ENCODE data around the gene SLC35F1. TPM values are rescaled to one million over a fixed set of nuclear protein-coding genes. Genes with fewer than 3 reads are reported as not detected.
A peak's percentile ranks its signal among the peaks of the same experiment; 100 is the strongest.

Gene SLC35F1
- total and polyA plus RNA-seq, 10 of the 15 experiments (the other 5 are each of a cell fraction or from before 2014, with no cell fraction given) = 0.01 TPM; not detected in 9

GRCh38 chr6:118316796-118317384 lies 409.8 kb downstream of the SLC35F1 start:
- H3K79me2 ChIP-seq (ENCODE audit: control insufficient read depth, insufficient read depth, low read length) = no peaks in the 10 kb centered on the region
- RAD21 ChIA-PET (ENCODE audit: unreplicated experiment) = no interaction called here
- SMC1A ChIA-PET (ENCODE audit: uncharacterized antibody, unreplicated experiment) = no interaction called here
- H3K9me3 ChIP-seq (replicated peaks; ENCODE audit: control insufficient read depth, insufficient read depth, low read length) = no peaks in the 10 kb centered on the region
- FAIRE-seq (no peak), ATAC-seq (peak; percentile 77), DNase-seq (ENCODE audit: low read depth, low spot score) (no peak)
- CTCF ChIA-PET = no interaction called here
- H3K27me3 ChIP-seq (replicated peaks in 1 of 2; ENCODE audit: control insufficient read depth in 2 of 2, insufficient read depth in 2 of 2, low read length in 1 of 2) = no peaks in the 10 kb centered on the region
- TF ChIP-seq TCF7 (IDR thresholded peaks at IDR 0.05; ENCODE audit: borderline replicate concordance) = no peak
- TF ChIP-seq MYB (IDR thresholded peaks at IDR 0.05; ENCODE audit: borderline replicate concordance, low read depth, low read length) = no peak
- TF ChIP-seq IKZF2 (IDR thresholded peaks at IDR 0.05) = no peak; a peak in 1 of 4 replicates
- no peak for TF ChIP-seq ESRRA (IDR thresholded peaks at IDR 0.05; ENCODE audit: low read length)
- TF ChIP-seq SPI1 (IDR thresholded peaks at IDR 0.05; ENCODE audit: borderline replicate concordance, insufficient read depth, low read depth, low read length) = peak; percentile 63; the same call in 1 of the 2 replicates
- no peak for TF ChIP-seq EGR1 (IDR thresholded peaks at IDR 0.05; ENCODE audit: borderline replicate concordance in 1 of 2, low read depth in 2 of 2, low read length in 2 of 2)
- in situ Hi-C loops (cut with MboI) = no loop called here
- no peak overlapping the region for H3K27ac ChIP-seq (ENCODE audit: control insufficient read depth, insufficient read depth)
- WGBS (ENCODE audit: insufficient coverage, insufficient replicate concordance, low lambda C conversion rate, missing lambda C conversion rate) = 51% methylated on average over 6 of the region's 6 CpGs
- H2AFZ ChIP-seq (ENCODE audit: control insufficient read depth, low read depth, low read length) = no peak overlapping the region
- no TSS peak for BruUV-seq (replicated peaks)
- intact Hi-C loops (cut with micrococcal nuclease; ENCODE audit: unreplicated experiment) = no loop called here
- no peak overlapping the region for H3K9ac ChIP-seq (ENCODE audit: control insufficient read depth, insufficient read depth, low read length)
- H3K36me3 ChIP-seq (ENCODE audit: control insufficient read depth in 2 of 2, insufficient read depth in 2 of 2, low read length in 1 of 2) = no peaks in the 10 kb centered on the region; a peak in 1 of 4 replicates
- H3K4me1 ChIP-seq (ENCODE audit: control insufficient read depth, insufficient read depth, low read length) = no peaks in the 10 kb centered on the region
- H3K4me2 ChIP-seq (ENCODE audit: control insufficient read depth, insufficient read depth) = no peak overlapping the region
- POLR2A ChIA-PET = no interaction called here
- no peaks in the 10 kb centered on the region for H4K20me1 ChIP-seq (ENCODE audit: control insufficient read depth, insufficient read depth)
- H3K4me3 ChIP-seq = no peak overlapping the region
